NCI-H2107 (cell line): ENCODE measurements around the gene NEDD9.

Experiments
- DNase-seq: peaks from one replicate; lab custom pipeline; 2025; lab: John Stamatoyannopoulos, UW

NEDD9 gene

GRCh38 chr6:11177271-11177670 lies 55.2 kb downstream of the NEDD9 start:
- DNase-seq, result no peak

DNA sequence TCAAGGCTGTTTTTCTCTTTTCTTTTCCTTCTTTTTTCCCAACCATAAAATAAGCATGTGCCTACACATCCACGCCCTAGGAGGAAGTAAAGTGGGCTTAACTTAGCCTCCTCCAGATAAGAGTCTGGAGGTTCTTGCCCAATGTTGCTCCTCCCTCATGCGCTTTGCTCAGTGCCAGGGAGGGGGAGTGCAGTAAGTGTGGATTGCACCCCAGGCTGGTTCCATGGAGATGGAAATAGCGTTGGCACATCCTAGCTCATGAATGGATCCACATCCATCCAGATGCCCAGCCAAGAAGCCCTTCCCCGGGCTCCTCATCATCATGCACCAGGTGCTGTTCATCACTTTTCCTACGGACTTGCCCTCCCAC lies 58.2 kb downstream of the NEDD9 start:
- DNase-seq, result no peak

DNA sequence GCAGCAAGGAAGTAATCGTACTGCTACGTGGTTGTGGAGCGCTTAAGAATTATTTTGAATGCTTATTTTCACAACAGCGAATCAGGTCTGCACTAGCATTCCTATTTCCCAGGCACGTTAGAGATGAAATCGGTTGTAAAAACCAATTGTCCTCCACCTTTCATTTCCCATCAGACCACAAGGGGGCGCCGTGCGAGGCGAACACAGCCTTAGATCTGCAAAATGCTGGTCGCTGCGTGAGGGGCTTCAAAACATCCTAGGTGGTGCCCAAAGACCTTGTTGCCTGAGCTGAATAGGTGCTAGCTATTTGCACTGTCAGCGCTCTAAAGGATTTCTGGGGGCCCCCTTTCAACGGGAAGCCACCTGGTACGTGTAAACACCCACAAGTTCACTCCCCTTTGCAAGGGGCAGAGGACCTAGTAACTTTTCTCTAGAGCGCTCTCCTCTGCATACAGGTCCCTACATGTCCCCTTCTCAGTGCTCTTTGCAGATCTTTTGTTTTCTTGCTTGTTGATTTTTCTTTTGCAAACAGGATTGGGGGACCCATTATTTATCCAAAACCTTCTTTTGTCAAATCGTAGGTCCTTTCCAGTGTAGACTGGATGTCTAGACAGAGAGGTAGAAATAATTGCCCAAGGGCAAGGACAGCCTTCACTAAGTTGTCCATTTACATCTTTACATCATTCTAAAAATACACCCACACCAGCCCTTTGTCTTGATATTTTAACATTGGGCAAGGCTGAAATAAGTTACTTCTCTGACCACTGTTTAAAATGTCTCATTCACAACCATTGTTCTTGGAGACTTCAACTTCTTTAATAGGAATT lies 59.8 kb downstream of the NEDD9 start:
- DNase-seq, result no peak

DNA sequence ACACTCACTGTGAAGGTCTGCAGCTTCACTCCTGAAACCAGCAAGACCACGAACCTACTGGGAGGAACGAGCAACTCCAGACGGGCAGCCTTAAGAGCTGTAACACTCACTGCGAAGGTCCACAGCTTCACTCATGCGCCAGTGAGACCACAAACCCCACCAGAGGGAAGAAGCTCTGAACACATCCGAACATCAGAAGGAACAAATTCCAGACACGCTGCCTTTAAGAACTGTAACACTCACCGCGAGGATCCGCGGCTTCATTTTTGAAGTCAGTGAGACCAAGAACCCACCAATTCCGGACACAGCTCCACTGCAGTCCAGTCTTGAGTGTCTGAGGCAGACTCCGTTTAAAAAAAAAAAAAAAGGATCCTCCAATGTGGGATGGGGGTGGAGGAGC lies 60.5 kb downstream of the NEDD9 start:
- no peak for DNase-seq

- DNase-seq, result no peak
Measured at GRCh38 chr6:11168091-11168635, 64.3 kb downstream of the NEDD9 start.

GRCh38 chr6:11166948-11167347 lies 65.5 kb downstream of the NEDD9 start:
- DNase-seq, result no peak

GRCh38 chr6:11164717-11165646 lies 67.5 kb downstream of the NEDD9 start:
- DNase-seq, result no peak

DNA sequence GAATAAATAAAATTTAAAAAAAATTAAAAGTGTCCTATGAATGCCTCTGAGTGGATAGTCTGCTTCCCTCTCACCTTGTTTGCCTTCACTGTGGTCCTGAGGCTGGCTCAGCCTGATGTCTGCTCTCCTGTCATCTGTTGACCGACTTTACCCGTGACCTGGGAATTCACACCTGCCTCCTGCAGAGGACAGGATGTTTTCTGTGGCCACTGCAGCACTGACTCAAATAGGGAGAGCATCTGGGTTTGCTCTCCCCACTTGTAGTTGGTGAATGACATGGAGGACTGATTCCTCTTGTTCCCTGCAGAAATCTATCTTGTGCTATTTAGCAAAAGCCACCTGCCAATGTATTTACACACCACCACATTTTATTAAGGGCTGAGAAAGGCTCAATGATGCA lies 68.5 kb downstream of the NEDD9 start:
- DNase-seq, result no peak

DNA sequence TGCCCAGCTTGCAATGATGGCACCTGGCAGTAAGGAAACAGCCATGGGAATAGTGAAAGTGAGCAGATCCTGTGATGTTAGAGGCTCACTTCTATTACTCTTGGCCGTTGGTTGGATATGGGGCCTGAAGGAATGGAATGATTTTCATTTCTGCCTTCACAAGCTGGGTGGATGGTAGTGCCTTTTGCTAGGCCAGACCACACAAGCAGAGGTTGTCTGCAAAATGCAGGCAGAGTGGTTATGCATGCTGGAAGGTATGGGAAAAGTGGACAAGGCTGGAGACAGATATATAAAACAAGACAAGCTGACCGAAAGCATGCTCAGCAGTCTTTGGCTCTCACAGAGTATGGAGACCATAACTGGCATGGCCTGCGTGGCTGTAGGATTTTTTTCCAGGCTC lies 70.2 kb downstream of the NEDD9 start:
- DNase-seq, result no peak

DNA sequence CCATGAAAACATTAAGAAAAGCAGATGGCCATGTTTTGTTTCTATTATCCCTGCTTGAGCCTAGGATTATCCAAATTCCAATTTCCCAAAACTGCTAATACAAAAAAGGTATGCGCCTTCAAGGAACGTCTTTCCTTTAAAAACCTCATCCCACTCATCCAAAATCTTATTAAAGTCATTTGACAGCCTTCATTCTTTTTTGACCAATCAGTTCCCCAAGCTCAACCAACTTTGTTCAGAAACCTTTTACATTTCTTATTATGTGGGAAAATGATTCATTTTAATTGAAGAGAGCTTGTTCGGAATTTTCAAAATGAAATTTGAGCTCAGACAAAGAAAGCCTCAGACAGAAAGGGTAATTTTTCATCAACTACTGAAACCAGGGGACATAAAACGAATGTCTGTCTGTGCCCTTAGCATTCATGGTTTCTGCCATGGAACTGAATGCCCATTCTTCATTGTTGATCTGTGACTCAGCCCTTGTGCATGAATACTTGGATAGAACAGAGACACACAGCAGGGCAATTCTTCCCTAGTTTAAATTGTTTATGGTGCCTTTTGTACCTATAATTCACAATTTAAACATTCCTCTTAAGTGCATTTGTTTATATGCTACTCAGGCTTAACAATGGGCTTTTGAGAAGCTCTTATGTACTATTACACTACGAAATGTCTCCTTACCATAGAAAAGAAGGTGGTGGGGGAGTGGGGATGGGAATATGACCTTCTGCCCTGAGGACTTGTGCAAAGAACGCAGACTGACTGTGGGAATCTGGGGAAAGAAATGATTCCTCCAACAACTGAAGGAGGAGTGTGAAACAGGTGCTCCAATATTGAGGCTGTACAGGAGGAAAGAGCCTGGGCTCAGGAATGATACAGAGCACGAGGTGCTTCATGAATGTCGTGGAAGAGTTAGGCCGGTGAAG lies 71.2 kb downstream of the NEDD9 start:
- no peak for DNase-seq

GRCh38 chr6:11160199-11160598 lies 72.3 kb downstream of the NEDD9 start:
- DNase-seq, result no peak

GRCh38 chr6:11155589-11155988 lies 76.9 kb downstream of the NEDD9 start:
- DNase-seq, result no peak

DNA sequence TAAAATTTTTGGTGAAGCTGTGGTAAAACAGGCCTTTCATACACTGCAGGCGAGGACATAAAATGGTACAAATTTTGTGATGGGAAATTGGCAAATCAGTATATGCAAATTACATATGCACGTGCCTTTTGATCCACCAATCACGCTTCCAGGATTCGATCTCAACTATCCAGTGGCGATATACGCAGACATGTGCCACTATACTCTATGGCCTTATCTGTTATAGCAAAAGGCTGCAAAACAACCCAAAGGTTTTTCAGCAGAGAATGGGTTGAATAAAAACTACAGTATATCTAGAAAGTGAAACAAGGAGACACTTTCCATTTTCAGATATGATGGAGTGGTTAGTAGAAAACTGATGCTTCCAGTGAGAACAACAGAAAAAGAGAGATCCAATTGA lies 79.0 kb downstream of the NEDD9 start:
- DNase-seq, result no peak

DNA sequence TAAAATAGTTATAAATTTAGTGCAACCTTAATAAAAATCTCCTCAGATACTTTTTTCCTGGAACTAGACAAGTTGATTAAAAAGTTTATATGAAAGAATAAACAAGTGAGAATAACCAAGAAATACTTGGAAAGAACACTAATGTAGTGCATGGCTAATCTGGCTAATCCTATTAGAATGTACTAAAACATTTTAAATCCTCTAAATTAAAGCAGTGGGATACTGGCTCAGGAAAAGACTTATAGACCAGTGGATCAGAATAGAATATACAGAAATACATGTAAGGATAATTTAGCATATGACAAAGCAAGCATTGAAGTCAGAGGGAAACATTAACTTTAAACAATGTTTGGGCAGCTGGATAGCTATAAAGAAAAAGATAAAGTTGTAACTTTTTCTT lies 79.9 kb downstream of the NEDD9 start:
- no peak for DNase-seq

DNA sequence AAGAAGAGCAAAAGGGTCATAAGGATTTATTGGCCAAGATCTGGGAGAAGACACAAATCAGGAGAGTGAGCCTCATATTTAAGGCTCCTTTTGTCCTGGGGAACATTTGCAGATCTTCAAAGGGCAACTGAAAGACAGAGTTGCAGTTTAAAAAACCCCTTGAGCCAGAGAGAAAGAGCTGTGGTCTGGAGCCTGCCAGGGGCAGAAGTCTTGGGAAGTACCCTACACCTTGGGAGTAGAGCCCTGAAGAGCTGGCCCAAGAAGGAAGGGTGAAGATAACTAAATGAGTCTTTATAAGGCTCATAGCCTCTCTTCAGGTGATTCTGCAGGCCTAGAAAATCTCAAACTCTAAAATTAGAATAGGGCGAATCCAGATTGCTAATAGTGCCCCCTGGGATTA lies 81.0 kb downstream of the NEDD9 start:
- no peak for DNase-seq

- no peak for DNase-seq
Measured at GRCh38 chr6:11149551-11149950, 82.9 kb downstream of the NEDD9 start.

DNA sequence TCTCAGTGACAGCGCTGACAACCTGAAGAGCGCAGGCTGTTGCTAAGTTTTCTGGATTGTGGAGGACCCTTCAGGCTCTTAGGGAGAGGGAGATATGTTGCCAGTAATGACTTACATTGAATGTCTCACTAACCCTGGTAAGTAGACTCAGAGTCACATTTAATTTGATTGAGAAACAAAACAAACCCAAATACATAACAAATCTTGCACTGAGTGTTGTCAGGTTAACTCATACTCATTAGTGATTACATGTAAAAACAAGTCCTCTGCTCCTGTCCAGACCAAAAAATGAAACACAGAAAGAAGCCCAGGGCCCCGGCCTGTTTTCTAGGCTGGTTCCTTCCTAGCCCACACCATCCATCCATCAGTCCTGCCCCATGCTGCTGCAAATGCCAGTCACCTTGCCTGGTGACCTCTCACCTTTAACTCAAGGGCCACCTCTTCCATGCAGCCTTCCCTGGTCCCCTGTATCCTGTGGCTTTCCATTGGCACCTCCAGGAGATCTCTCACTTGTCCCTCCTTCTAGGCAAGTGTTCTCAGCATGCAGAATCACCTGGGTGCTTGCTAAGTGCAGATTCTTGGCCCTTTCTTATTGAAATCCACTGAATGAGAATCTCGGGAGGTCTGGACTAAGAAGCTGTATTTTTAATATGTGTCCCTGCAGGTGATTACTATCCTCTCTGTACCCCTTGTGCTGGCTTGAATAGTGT lies 86.2 kb downstream of the NEDD9 start:
- no peak for DNase-seq

DNA sequence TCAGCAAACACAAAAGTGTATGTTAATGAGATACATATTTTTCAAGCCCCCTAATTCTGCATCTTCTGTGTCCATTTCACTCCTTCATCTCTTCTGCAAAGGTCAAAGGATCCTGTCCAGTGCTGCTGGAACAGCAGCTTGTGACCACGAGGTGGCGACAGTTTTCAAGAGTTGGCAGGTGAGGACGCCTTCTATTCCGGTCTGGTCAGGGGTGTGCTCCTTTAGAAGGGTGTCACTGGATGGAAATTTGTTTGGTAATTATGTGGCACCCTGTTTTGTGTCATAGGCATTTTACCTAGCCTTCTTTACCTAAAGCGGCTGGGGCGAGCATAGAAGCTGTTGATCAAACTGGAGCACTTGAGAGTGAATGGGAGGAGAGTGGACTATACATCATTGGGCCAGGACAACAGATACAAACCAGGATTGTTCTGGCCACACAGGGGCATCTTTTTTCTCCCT lies 88.0 kb downstream of the NEDD9 start:
- no peak for DNase-seq

DNA sequence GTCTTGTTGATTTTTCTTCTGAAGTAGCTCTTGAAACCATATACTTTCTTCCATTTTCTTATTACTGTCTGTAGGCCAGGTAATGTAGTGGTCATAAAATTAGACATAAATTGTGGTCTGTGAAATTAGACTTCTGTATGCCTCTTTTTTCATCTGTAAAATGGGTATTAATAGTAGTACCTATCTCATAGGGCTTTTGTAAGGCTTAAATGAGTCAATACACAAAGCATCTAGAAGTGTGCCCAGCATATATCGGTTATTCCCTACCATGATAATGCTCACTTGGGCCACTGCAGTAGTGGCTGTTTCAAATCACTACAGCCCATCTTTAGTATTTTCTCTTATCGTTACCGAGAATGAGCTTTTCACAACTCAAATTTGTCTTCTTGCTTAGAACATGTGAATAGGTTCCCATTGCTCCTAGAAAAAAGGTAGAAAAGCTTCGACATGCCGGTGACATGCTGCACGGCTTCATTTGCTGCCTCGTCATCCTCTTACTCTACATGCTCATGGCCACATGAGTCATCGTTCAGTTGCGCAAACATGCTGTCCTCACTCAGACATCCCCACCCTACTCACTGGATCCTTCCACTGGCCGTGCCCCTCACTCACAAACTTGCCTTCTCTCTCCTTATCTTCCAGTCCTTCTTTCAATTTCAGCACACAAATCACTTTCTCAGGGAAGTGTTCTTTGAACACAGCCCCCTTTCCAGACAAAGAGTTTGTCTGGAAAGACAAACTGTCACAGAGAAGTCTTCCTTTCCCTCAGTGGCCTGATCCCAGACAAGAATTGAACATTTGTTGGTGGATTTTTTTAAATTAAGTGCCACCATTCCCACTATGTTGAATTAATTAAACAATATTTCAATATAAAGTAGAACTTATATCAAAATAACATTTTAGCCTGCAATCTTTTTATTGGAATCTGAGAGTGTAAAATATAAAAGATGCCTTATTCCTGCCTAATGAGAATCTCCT lies 88.8 kb downstream of the NEDD9 start:
- DNase-seq, result no peak
